CD4-positive, alpha-beta T cell treated with Interleukin-6 at 100 ng/mL for 8 hours (primary cell): ENCODE measurements around the gene KYAT1.

Source experiments
- DNase-seq: peaks from one replicate; pipeline ENCODE4 v3.0.0-alpha.2; 2020; ENCODE audit warnings: mixed read lengths, low spot score

The KYAT1 gene

GRCh38 chr9:128838338-128838737 is 43.4 kb downstream of the KYAT1 start:
- no peak for DNase-seq

- DNase-seq, result no peak
Observed at GRCh38 chr9:128836509-128837145, 45.1 kb downstream of the KYAT1 start.

GRCh38 chr9:128835246-128836210 is 46.2 kb downstream of the KYAT1 start:
- no peak for DNase-seq

- DNase-seq, result no peak
Observed at GRCh38 chr9:128833696-128834095, 48.1 kb downstream of the KYAT1 start.

- DNase-seq, result peak; percentile 93
Observed at GRCh38 chr9:128829477-128830251, 52.1 kb downstream of the KYAT1 start, which contains the start of gene SPOUT1. TSS of gene SPOUT1 (minus strand) at chr9:128829794. CDS start at chr9:128829780, 14 bp downstream.

GRCh38 chr9:128828719-128829452 is 52.9 kb downstream of the KYAT1 start:
- no peak for DNase-seq

- DNase-seq, result no peak
Observed at GRCh38 chr9:128828267-128828666, 53.5 kb downstream of the KYAT1 start.

GRCh38 chr9:128825923-128826700 is 55.6 kb downstream of the KYAT1 start:
- DNase-seq, result no peak

- DNase-seq, result no peak
Observed at GRCh38 chr9:128824911-128825310, 56.8 kb downstream of the KYAT1 start.

- DNase-seq, result no peak
Observed at GRCh38 chr9:128823903-128824406, 57.8 kb downstream of the KYAT1 start.

GRCh38 chr9:128823362-128823902 is 58.3 kb downstream of the KYAT1 start:
- DNase-seq, result no peak

- no peak for DNase-seq
Observed at GRCh38 chr9:128822407-128823042, 59.2 kb downstream of the KYAT1 start.

- no peak for DNase-seq
Observed at GRCh38 chr9:128821584-128822406, 60.0 kb downstream of the KYAT1 start.

- DNase-seq, result no peak
Observed at GRCh38 chr9:128820665-128821583, 60.8 kb downstream of the KYAT1 start.

GRCh38 chr9:128819716-128820664 is 61.8 kb downstream of the KYAT1 start:
- no peak for DNase-seq

GRCh38 chr9:128818839-128819715 is 62.7 kb downstream of the KYAT1 start:
- DNase-seq, result peak; percentile 35
